ENCODE data around the gene AFF1. TPM values are rescaled to one million over a fixed set of nuclear protein-coding genes. Genes with fewer than 3 reads are reported as not detected.

The AFF1 gene
- total and polyA plus RNA-seq, 2 experiments from 2014 or later, result 31.9 to 38.7 TPM

- 97% methylated on average over 9 of the region's 9 CpGs for WGBS (ENCODE audit: low lambda C conversion rate, missing lambda C conversion rate)
- peaks cover 96% of the 10 kb centered on the region for H3K79me2 ChIP-seq
- TF ChIP-seq, protein P1, sequence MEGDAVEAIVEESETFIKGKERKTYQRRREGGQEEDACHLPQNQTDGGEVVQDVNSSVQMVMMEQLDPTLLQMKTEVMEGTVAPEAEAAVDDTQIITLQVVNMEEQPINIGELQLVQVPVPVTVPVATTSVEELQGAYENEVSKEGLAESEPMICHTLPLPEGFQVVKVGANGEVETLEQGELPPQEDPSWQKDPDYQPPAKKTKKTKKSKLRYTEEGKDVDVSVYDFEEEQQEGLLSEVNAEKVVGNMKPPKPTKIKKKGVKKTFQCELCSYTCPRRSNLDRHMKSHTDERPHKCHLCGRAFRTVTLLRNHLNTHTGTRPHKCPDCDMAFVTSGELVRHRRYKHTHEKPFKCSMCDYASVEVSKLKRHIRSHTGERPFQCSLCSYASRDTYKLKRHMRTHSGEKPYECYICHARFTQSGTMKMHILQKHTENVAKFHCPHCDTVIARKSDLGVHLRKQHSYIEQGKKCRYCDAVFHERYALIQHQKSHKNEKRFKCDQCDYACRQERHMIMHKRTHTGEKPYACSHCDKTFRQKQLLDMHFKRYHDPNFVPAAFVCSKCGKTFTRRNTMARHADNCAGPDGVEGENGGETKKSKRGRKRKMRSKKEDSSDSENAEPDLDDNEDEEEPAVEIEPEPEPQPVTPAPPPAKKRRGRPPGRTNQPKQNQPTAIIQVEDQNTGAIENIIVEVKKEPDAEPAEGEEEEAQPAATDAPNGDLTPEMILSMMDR (IDR thresholded peaks at IDR 0.05; ENCODE audit: poor library complexity), result no peak
- TF ChIP-seq EZH2phosphoT487 (IDR thresholded peaks at IDR 0.05; ENCODE audit: low read depth, severe bottlenecking, unreplicated experiment) (no peak), EZH2 (IDR thresholded peaks at IDR 0.05; ENCODE audit: borderline replicate concordance) (no peak)
- no peak overlapping the region for H3K4me2 ChIP-seq
- H3K36me3 ChIP-seq (replicated peaks; ENCODE audit: insufficient read depth, low read depth), result no peaks in the 10 kb centered on the region
- H3K9me2 ChIP-seq (replicated peaks; ENCODE audit: insufficient read depth), result no peaks in the 10 kb centered on the region
- peaks cover 9% of the 10 kb centered on the region for H3K4me1 ChIP-seq (ENCODE audit: insufficient read depth)
- H4K20me1 ChIP-seq (ENCODE audit: insufficient read depth, poor library complexity, severe bottlenecking), result peaks cover 27% of the 10 kb centered on the region
- no peak overlapping the region for H2AFZ ChIP-seq
- no peaks in the 10 kb centered on the region for H3K27me3 ChIP-seq
- no peak for DNase-seq (ENCODE audit: low spot score)
- no peak overlapping the region for H3K4me3 ChIP-seq
- no peaks in the 10 kb centered on the region for H3K9me3 ChIP-seq (ENCODE audit: low read depth)
- H3K27ac ChIP-seq, result no peak overlapping the region
Measured at GRCh38 chr4:87049508-87049907, 114.7 kb downstream of the AFF1 start.

- H3K27me3 ChIP-seq, result no peaks in the 10 kb centered on the region
- H4K20me1 ChIP-seq (ENCODE audit: insufficient read depth, poor library complexity, severe bottlenecking), result peaks cover 18% of the 10 kb centered on the region
- no peak overlapping the region for H3K27ac ChIP-seq
- H3K36me3 ChIP-seq (replicated peaks; ENCODE audit: insufficient read depth, low read depth), result no peaks in the 10 kb centered on the region
- no peaks in the 10 kb centered on the region for H3K9me3 ChIP-seq (ENCODE audit: low read depth)
- TF ChIP-seq, protein P1 (IDR thresholded peaks at IDR 0.05; ENCODE audit: poor library complexity), result no peak
- TF ChIP-seq EZH2 (IDR thresholded peaks at IDR 0.05; ENCODE audit: borderline replicate concordance) (no peak), EZH2phosphoT487 (IDR thresholded peaks at IDR 0.05; ENCODE audit: low read depth, severe bottlenecking, unreplicated experiment) (no peak)
- H3K79me2 ChIP-seq, result peaks cover 96% of the 10 kb centered on the region
- no peak overlapping the region for H2AFZ ChIP-seq
- no peaks in the 10 kb centered on the region for H3K9me2 ChIP-seq (replicated peaks; ENCODE audit: insufficient read depth)
- H3K4me3 ChIP-seq, result no peak overlapping the region
- no peak overlapping the region for H3K4me2 ChIP-seq
- 98% methylated on average over 12 of the region's 12 CpGs for WGBS (ENCODE audit: low lambda C conversion rate, missing lambda C conversion rate)
- DNase-seq (ENCODE audit: low spot score), result no peak
- H3K4me1 ChIP-seq (ENCODE audit: insufficient read depth), result peaks cover 13% of the 10 kb centered on the region
Measured at GRCh38 chr4:87050596-87050995, 115.8 kb downstream of the AFF1 start.

- no peak overlapping the region for H3K27ac ChIP-seq
- no peak overlapping the region for H3K4me3 ChIP-seq
- H3K36me3 ChIP-seq (replicated peaks; ENCODE audit: insufficient read depth, low read depth), result no peaks in the 10 kb centered on the region
- H3K4me1 ChIP-seq (ENCODE audit: insufficient read depth), result peaks cover 15% of the 10 kb centered on the region
- H3K9me2 ChIP-seq (replicated peaks; ENCODE audit: insufficient read depth), result no peaks in the 10 kb centered on the region
- no peaks in the 10 kb centered on the region for H3K27me3 ChIP-seq
- no peak overlapping the region for H2AFZ ChIP-seq
- 87% methylated on average over 10 of the region's 10 CpGs for whole genome bisulfite sequencing (ENCODE audit: low lambda C conversion rate, missing lambda C conversion rate)
- no peak overlapping the region for H3K4me2 ChIP-seq
- DNase-seq (ENCODE audit: low spot score), result no peak
- TF ChIP-seq, protein P1 (IDR thresholded peaks at IDR 0.05; ENCODE audit: poor library complexity), result no peak
- no peak for TF ChIP-seq EZH2phosphoT487 (IDR thresholded peaks at IDR 0.05; ENCODE audit: low read depth, severe bottlenecking, unreplicated experiment)
- TF ChIP-seq EZH2 (IDR thresholded peaks at IDR 0.05; ENCODE audit: borderline replicate concordance), result no peak
- no peaks in the 10 kb centered on the region for H3K9me3 ChIP-seq (ENCODE audit: low read depth)
- H4K20me1 ChIP-seq (ENCODE audit: insufficient read depth, poor library complexity, severe bottlenecking), result peaks cover 13% of the 10 kb centered on the region
- H3K79me2 ChIP-seq, result peaks cover 96% of the 10 kb centered on the region
Measured at GRCh38 chr4:87051121-87051713, 116.4 kb downstream of the AFF1 start.
